Adrenal gland (tissue), 5 donors: ENCODE data around the gene SLC39A2.

ENCODE experiments used
- POLR2A ChIP-seq, 2 donors: fragments of 450-650 bp; IDR thresholded peaks; one replicate each; pipeline ENCODE4 v1.6.1; 2017; ENCODE audit warnings: antibody characterized with exemption in 2 of 2, mild to moderate bottlenecking in 2 of 2, moderate library complexity in 1 of 2
- TF ChIP-seq, protein P1 (sequence below), 6 experiments: fragments of 450-650 bp in 4 of 6; fragments of 200-600 bp in 2 of 6; sonication (generic) in 1 of 6; IDR thresholded peaks; 1 replicate in 5 of 6; 2 replicates in 1 of 6; pipeline versions ENCODE4 v1.5.1 to v1.8.0; 2016 to 2021; ENCODE audit warnings: antibody characterized with exemption in 6 of 6, mild to moderate bottlenecking in 2 of 6, moderate library complexity in 1 of 6
- donor health status: DM: no; HTN: no; CAD: no.

DNA sequence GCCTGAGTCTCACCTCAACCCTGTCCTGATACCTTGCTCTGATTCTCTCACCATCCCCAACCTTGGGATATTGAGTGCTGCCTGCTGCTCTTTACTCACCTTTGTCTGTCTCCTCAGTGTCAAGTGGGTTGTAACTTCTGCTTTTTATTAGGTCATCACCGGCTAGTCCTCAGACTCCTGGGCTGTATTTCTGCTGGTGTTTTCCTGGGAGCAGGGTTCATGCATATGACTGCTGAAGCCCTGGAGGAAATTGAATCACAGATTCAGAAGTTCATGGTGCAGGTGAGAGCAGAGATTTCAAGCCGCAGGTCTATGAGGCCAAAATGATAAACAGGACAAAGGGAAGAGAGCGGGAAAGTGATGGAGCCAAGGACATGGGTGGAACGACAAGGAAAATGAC is 498 bp downstream of the SLC39A2 start:
- TF ChIP-seq, protein P1, sequence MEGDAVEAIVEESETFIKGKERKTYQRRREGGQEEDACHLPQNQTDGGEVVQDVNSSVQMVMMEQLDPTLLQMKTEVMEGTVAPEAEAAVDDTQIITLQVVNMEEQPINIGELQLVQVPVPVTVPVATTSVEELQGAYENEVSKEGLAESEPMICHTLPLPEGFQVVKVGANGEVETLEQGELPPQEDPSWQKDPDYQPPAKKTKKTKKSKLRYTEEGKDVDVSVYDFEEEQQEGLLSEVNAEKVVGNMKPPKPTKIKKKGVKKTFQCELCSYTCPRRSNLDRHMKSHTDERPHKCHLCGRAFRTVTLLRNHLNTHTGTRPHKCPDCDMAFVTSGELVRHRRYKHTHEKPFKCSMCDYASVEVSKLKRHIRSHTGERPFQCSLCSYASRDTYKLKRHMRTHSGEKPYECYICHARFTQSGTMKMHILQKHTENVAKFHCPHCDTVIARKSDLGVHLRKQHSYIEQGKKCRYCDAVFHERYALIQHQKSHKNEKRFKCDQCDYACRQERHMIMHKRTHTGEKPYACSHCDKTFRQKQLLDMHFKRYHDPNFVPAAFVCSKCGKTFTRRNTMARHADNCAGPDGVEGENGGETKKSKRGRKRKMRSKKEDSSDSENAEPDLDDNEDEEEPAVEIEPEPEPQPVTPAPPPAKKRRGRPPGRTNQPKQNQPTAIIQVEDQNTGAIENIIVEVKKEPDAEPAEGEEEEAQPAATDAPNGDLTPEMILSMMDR (IDR thresholded peaks at IDR 0.05), result no peak
- no peak for TF ChIP-seq POLR2A (IDR thresholded peaks at IDR 0.05)
